GM18870 (cell line): Measurements from ENCODE around the gene DNAJC16.
"Not testable (repeated sequence)": the region's sequence is repeated elsewhere in the genome, so short reads cannot be mapped to it uniquely, and the experiment has no call there.

Experiments
- ATAC-seq: cut with Tn5 transposase; IDR thresholded peaks from one replicate; pipeline ENCODE4 v1.9.1; 2021; ENCODE audit warnings: moderate library complexity; ENCODE audit not compliant: unreplicated experiment

Gene DNAJC16

GRCh38 chr1:15578921-15579682, 52.5 kb downstream of the DNAJC16 start:
- no peak for ATAC-seq

- ATAC-seq: no peak
Observed at GRCh38 chr1:15579683-15580047, 53.0 kb downstream of the DNAJC16 start.

- no peak for ATAC-seq
Observed at GRCh38 chr1:15583016-15583706, 56.5 kb downstream of the DNAJC16 start.

- no peak for ATAC-seq
Observed at GRCh38 chr1:15584489-15585363, 58.1 kb downstream of the DNAJC16 start, which contains the start of gene AGMAT. TSS of gene AGMAT (minus strand) at chr1:15585051. CDS start at chr1:15584967, 84 bp downstream.

- ATAC-seq: no peak
Observed at GRCh38 chr1:15592285-15592684, 65.6 kb downstream of the DNAJC16 start.

GRCh38 chr1:15595809-15596617, 69.4 kb downstream of the DNAJC16 start:
- no peak for ATAC-seq

GRCh38 chr1:15598436-15598835, 71.8 kb downstream of the DNAJC16 start:
- ATAC-seq: no peak

- peak; percentile 48 for ATAC-seq
Observed at GRCh38 chr1:15603050-15603965, 76.7 kb downstream of the DNAJC16 start.

GRCh38 chr1:15603966-15604282, 77.3 kb downstream of the DNAJC16 start:
- ATAC-seq: not testable (repeated sequence)

- not testable (repeated sequence) for ATAC-seq
Observed at GRCh38 chr1:15604400-15604799, 77.8 kb downstream of the DNAJC16 start.

- ATAC-seq: no peak
Observed at GRCh38 chr1:15605398-15606383, 79.0 kb downstream of the DNAJC16 start.

GRCh38 chr1:15609631-15610030, 83.0 kb downstream of the DNAJC16 start:
- no peak for ATAC-seq

GRCh38 chr1:15610167-15610566, 83.5 kb downstream of the DNAJC16 start:
- no peak for ATAC-seq

GRCh38 chr1:15616373-15617172, 89.9 kb downstream of the DNAJC16 start:
- peak; percentile 5 for ATAC-seq

GRCh38 chr1:15617173-15618076, 90.8 kb downstream of the DNAJC16 start, which contains the start of gene DDI2:
TSS of gene DDI2 (plus strand) at chr1:15617458. CDS start at chr1:15617671, 213 bp downstream.
- ATAC-seq: peak; percentile 36

- ATAC-seq: peak; percentile 32
Observed at GRCh38 chr1:15618077-15618654, 91.5 kb downstream of the DNAJC16 start.
